A673 (cell line): ENCODE data around the gene EFCAB7.

Source experiments
- EZH2 ChIP-seq: fragments of 200-600 bp; sonication (generic); IDR thresholded peaks from 2 replicates; pipeline ENCODE4 v1.6.1; 2017; ENCODE audit warnings: borderline replicate concordance, low read depth, mild to moderate bottlenecking, mixed read lengths, antibody characterized with exemption, low read length; ENCODE audit not compliant: poor library complexity, severe bottlenecking
- TF ChIP-seq, protein P1 (sequence below): fragments of 300-800, 200-600 bp; sonication (generic); conservative IDR thresholded peaks from 2 replicates; pipeline ENCODE4 v1.5.1; 2017; ENCODE audit warnings: low read depth, mild to moderate bottlenecking, antibody characterized with exemption, low read length, moderate library complexity, mixed read lengths

DNA sequence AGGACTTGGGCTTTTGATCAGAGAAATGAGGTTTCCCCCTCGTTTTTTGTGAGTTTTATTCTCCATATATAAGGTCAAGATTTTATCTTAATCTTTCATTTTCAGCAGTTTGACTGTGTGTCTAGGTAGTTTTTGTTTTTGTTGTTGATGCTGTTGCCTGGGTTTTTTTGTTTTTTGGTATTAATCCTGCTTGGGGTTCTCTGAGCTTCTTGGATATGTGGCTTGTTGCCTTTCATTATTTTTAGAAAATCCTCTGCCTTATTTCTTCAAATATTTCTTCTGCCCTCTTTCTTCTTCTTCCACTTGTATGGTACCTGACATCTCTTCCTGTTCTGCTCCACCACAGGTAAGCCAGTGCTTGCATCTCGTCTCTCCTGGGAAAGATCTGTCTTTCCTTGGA, 25.0 kb downstream of the EFCAB7 start:
- TF ChIP-seq, protein P1, sequence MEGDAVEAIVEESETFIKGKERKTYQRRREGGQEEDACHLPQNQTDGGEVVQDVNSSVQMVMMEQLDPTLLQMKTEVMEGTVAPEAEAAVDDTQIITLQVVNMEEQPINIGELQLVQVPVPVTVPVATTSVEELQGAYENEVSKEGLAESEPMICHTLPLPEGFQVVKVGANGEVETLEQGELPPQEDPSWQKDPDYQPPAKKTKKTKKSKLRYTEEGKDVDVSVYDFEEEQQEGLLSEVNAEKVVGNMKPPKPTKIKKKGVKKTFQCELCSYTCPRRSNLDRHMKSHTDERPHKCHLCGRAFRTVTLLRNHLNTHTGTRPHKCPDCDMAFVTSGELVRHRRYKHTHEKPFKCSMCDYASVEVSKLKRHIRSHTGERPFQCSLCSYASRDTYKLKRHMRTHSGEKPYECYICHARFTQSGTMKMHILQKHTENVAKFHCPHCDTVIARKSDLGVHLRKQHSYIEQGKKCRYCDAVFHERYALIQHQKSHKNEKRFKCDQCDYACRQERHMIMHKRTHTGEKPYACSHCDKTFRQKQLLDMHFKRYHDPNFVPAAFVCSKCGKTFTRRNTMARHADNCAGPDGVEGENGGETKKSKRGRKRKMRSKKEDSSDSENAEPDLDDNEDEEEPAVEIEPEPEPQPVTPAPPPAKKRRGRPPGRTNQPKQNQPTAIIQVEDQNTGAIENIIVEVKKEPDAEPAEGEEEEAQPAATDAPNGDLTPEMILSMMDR, result no peak
- TF ChIP-seq EZH2, result no peak
